SJCRH30 (cell line): Measurements from ENCODE around the gene OR52H1. TPM values are rescaled to one million over a fixed set of nuclear protein-coding genes. Genes with fewer than 3 reads are reported as not detected.
A peak's percentile ranks its signal among the peaks of the same experiment; 100 is the strongest.

Source experiments
- DNase-seq, 2 experiments: peaks; one replicate each; pipeline ENCODE4 v3.0.0-alpha.2; 2015 to 2020
- H3K27ac ChIP-seq: fragments of 250-450 bp; sonication (Bioruptor Pico); 2 replicates; pipeline ENCODE4 v1.5.1; 2020; ENCODE audit warnings: mild to moderate bottlenecking, moderate library complexity
- H3K27me3 ChIP-seq: fragments of 250-450 bp; sonication (Bioruptor Pico); 2 replicates; pipeline ENCODE4 v1.5.1; 2020; ENCODE audit warnings: mild to moderate bottlenecking, moderate library complexity
- H3K36me3 ChIP-seq: fragments of 250-450 bp; sonication (Bioruptor Pico); 2 replicates; pipeline ENCODE4 v1.5.1; 2020; ENCODE audit warnings: mild to moderate bottlenecking, moderate library complexity
- H3K4me1 ChIP-seq: fragments of 250-450 bp; sonication (Bioruptor Pico); 2 replicates; pipeline ENCODE4 v1.5.1; 2020; ENCODE audit warnings: mild to moderate bottlenecking, moderate library complexity
- H3K4me3 ChIP-seq: fragments of 250-450 bp; sonication (Bioruptor Pico); 2 replicates; pipeline ENCODE4 v1.5.1; 2020; ENCODE audit warnings: mild to moderate bottlenecking, moderate library complexity
- H3K9me3 ChIP-seq: fragments of 250-450 bp; sonication (Bioruptor Pico); replicated peaks from 2 replicates; pipeline ENCODE4 v1.5.1; 2020; ENCODE audit warnings: mild to moderate bottlenecking, moderate library complexity
- total RNA-seq: library from RNA; depleted of rRNA; stranded (reverse); fragments of >200 nt; shearing (Covaris generic); gene quantifications from 2 replicates; pipeline ENCODE4 v1.2.3, GENCODE V29; 2014; rRNA removed

Gene OR52H1
- total RNA-seq, 1 experiment from 2014 or later, result not detected

GRCh38 chr11:5514841-5515240 lies 33.5 kb downstream of the OR52H1 start:
- no peaks in the 10 kb centered on the region for H3K9me3 ChIP-seq
- H3K27ac ChIP-seq, result no peak overlapping the region
- H3K36me3 ChIP-seq, result no peaks in the 10 kb centered on the region
- no peak for DNase-seq
- no peak overlapping the region for H3K4me3 ChIP-seq
- no peaks in the 10 kb centered on the region for H3K4me1 ChIP-seq
- H3K27me3 ChIP-seq, result no peaks in the 10 kb centered on the region

DNA sequence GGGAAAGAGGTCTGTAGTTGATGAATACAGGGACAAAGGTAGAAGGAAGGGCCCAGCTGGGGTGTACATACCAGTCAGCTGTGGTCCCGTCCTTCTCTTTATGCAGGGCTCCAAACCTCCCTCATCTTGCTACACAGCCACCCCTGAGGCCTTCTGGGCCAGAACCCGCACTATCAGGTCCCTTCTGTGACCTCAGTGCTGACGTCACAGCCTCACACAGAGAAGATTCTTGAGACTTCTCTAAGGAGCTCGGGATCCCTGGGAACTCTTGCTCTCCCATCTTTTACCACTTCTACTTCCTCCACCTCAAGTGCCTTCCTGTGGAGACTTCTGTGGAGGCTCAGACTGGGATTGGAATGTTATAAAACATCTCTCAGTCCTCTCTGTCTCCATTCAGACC lies 38.5 kb downstream of the OR52H1 start, which contains the start of gene UBQLN3:
TSS of gene UBQLN3 (minus strand) at position 155 of the 400 bp plus-strand sequence. CDS start 399 bp downstream, outside the sequence.
- Histone ChIP-seq H3K9me3 (no peaks in the 10 kb centered on the region), H3K27ac (no peak within 1 kb of the TSS), H3K36me3 (no peaks in the 10 kb centered on the region), H3K4me1 (no peaks in the 10 kb centered on the region), H3K4me3 (no peak within 1 kb of the TSS), H3K27me3 (peaks cover 5% of the 10 kb centered on the region; the same call in 1 of the 2 replicates)
- DNase-seq, result no peak

DNA sequence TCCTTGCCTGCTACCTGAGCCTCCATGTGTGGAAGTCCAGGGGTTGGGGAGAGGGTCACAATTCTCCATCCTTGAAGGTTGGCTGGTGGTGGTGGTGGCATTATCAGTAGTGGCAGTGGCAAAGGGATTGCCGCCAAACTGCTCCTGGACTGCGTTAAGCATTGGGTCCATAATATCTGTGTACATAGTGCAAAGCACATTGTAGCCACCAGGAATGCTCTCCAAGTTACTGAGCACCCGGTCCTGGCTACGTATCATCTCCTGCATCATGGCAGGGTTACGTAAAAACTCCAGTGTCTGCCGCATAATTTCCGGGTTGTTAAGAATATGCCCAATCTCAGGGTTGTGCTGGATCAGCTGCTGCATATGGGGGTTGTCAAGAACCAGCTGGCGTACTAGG lies 39.7 kb downstream of the OR52H1 start:
- Histone ChIP-seq H3K27me3 (peaks cover 5% of the 10 kb centered on the region), H3K4me3 (no peak overlapping the region), H3K36me3 (no peaks in the 10 kb centered on the region), H3K27ac (no peak overlapping the region), H3K9me3 (no peaks in the 10 kb centered on the region), H3K4me1 (no peaks in the 10 kb centered on the region)
- DNase-seq, result no peak

DNA sequence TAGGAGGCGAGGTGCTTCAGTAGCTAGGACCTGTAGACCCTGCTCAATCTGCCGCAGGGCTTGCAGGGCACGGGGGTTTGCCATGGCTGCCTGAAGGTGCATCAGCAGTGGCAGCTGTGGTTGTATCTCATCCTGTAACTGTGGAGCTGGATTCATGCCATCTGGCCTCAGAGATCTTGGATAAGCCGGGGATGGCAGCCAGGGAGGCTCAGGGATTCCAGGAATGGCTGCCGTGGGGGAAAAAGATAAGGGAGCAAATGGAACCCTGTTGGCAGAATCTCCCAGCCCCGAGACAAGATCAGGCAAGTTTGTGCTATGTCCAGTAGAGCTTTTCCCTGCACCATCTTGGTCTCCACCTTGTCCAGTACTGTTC lies 40.4 kb downstream of the OR52H1 start:
- H3K36me3 ChIP-seq, result no peaks in the 10 kb centered on the region
- H3K4me3 ChIP-seq, result no peak overlapping the region
- no peaks in the 10 kb centered on the region for H3K4me1 ChIP-seq
- H3K9me3 ChIP-seq, result no peaks in the 10 kb centered on the region
- DNase-seq, result peak; percentile 63 to 76
- no peak overlapping the region for H3K27ac ChIP-seq
- H3K27me3 ChIP-seq, result peaks cover 5% of the 10 kb centered on the region

GRCh38 chr11:5507177-5507932 lies 41.0 kb downstream of the OR52H1 start:
- Histone ChIP-seq H3K27ac (no peak overlapping the region), H3K4me1 (no peaks in the 10 kb centered on the region), H3K4me3 (no peak overlapping the region), H3K27me3 (peaks cover 5% of the 10 kb centered on the region), H3K36me3 (no peaks in the 10 kb centered on the region), H3K9me3 (no peaks in the 10 kb centered on the region)
- DNase-seq, result peak; percentile 26 to 53

DNA sequence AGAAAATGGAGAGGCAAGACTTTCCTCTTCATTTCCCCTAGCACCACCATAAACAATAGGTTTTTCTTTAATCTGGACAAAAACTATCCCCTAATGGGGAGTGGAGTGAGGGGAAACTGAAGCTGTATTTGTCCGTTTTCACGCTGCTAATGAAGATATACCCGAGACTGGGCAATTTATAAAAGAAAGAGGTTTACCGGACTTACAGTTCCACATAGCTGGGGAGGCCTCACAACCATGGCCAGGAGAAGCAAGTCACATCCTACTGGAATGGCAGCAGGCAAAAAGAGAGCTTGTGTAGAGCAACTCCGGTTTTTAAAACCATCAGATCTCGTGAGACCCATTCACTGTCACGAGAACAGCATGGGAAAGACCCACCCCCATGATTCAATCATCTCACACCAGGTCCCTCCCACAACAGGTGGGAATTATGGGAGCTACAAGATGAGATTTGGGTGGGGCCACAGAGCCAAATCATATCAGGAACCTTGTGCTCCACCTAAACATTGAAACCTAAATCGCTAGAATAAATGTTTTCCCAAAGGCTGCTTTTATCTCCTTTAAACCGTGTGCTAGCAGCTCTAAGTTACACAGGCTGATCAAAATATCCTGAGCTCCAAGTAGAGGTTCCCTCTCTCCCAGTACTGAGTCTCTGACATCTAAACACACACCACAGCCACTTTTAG lies 42.8 kb downstream of the OR52H1 start:
- H3K27ac ChIP-seq, result no peak overlapping the region
- no peaks in the 10 kb centered on the region for H3K36me3 ChIP-seq
- peaks cover 5% of the 10 kb centered on the region for H3K27me3 ChIP-seq
- no peaks in the 10 kb centered on the region for H3K4me1 ChIP-seq
- DNase-seq, result no peak
- no peaks in the 10 kb centered on the region for H3K9me3 ChIP-seq
- no peak overlapping the region for H3K4me3 ChIP-seq

GRCh38 chr11:5504403-5504921 lies 43.9 kb downstream of the OR52H1 start:
- Histone ChIP-seq H3K4me3 (no peak overlapping the region), H3K27ac (no peak overlapping the region), H3K9me3 (no peaks in the 10 kb centered on the region), H3K27me3 (peaks cover 5% of the 10 kb centered on the region), H3K36me3 (no peaks in the 10 kb centered on the region), H3K4me1 (no peaks in the 10 kb centered on the region)
- DNase-seq, result no peak

- H3K9me3 ChIP-seq, result no peaks in the 10 kb centered on the region
- no peaks in the 10 kb centered on the region for H3K4me1 ChIP-seq
- H3K4me3 ChIP-seq, result no peak overlapping the region
- H3K36me3 ChIP-seq, result no peaks in the 10 kb centered on the region
- no peaks in the 10 kb centered on the region; the same call in none of the 2 replicates for H3K27me3 ChIP-seq
- no peak overlapping the region for H3K27ac ChIP-seq
- no peak for DNase-seq
Observed at GRCh38 chr11:5500393-5500801, 47.9 kb downstream of the OR52H1 start.

DNA sequence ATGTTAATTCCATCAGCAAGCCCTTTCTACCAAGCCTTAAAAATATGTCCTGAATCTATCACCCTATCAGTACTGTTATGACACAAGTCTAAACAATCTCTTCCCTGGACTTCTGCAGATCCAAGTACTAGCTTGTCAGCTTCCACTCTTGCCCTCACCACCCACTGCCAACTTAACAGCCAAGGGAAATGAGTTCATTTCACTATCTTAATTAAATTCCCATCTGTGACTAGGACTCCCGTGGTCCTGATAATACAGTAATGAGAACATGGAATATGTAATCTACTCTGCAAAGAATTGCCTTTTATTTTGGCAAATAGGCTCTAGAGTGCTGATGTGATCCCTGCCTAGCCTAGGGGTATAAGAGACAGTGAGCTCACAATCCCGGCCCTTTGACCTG lies 48.7 kb downstream of the OR52H1 start:
- Histone ChIP-seq H3K27ac (no peak overlapping the region), H3K27me3 (no peaks in the 10 kb centered on the region; the same call in 1 of the 2 replicates), H3K36me3 (no peaks in the 10 kb centered on the region), H3K4me1 (no peaks in the 10 kb centered on the region), H3K9me3 (no peaks in the 10 kb centered on the region), H3K4me3 (no peak overlapping the region)
- no peak for DNase-seq

Other genes with a start within 250 kb of the OR52H1 start
- gene OR51B4, start 246.6 kb downstream of the OR52H1 start, total RNA-seq, result not detected in 2 replicates
- gene OR51B2, start 224.2 kb downstream of the OR52H1 start, total RNA-seq, result not detected in 2 replicates
- gene OR51B5, start 205.0 kb downstream of the OR52H1 start, total RNA-seq, result 0.28 TPM in 1 of 2 replicates, not detected in the other
- gene OR51B6, start 197.0 kb downstream of the OR52H1 start, total RNA-seq, result not detected in 2 replicates
- gene OR51M1, start 164.7 kb downstream of the OR52H1 start, total RNA-seq, result not detected in 2 replicates
- not detected in 2 replicates for gene OR51Q1, start 126.4 kb downstream of the OR52H1 start, total RNA-seq
- gene OR51I1, start 107.0 kb downstream of the OR52H1 start, total RNA-seq, result not detected in 2 replicates
- not detected in 2 replicates for gene OR51I2, start 99.2 kb downstream of the OR52H1 start, total RNA-seq
- gene OR52D1, start 59.9 kb downstream of the OR52H1 start, total RNA-seq, result not detected in 2 replicates
- not detected in 2 replicates for gene UBQLN3, start 38.6 kb downstream of the OR52H1 start, total RNA-seq
- not detected in 2 replicates for gene UBQLNL, start 31.8 kb downstream of the OR52H1 start, total RNA-seq
- gene OR52B6, start 32.3 kb upstream of the OR52H1 start, total RNA-seq, result not detected in 2 replicates
- not detected in 2 replicates for gene TRIM6, start 48.1 kb upstream of the OR52H1 start, total RNA-seq
- not detected in 2 replicates for gene TRIM34, start 76.5 kb upstream of the OR52H1 start, total RNA-seq
- 10.2 and 10.5 TPM in 2 replicates for gene TRIM5, start 136.5 kb upstream of the OR52H1 start, total RNA-seq
- 0.30 and 0.65 TPM in 2 replicates for gene TRIM22, start 141.2 kb upstream of the OR52H1 start, total RNA-seq
- gene OR56B1, start 187.9 kb upstream of the OR52H1 start, total RNA-seq, result not detected in 2 replicates
- not detected in 2 replicates for gene OR52N4, start 205.7 kb upstream of the OR52H1 start, total RNA-seq
- not detected in 2 replicates for gene OR52N5, start 234.8 kb upstream of the OR52H1 start, total RNA-seq
- not detected in 2 replicates for gene OR52N1, start 242.7 kb upstream of the OR52H1 start, total RNA-seq